ENCODE measurements around the gene EIF4G3.
"Not testable (repeated sequence)": the region's sequence is repeated elsewhere in the genome, so short reads cannot be mapped to it uniquely, and the experiment has no call there.

EIF4G3 gene

GRCh38 chr1:20870718-20871117 lies 306.0 kb downstream of the EIF4G3 start:
- DNase-seq (ENCODE audit: low spot score) = no peak

- DNase-seq (ENCODE audit: low spot score) = no peak
These were observed 308.4 kb downstream of the EIF4G3 start for GRCh38 chr1:20868263-20868662.

- no peak for DNase-seq (ENCODE audit: low spot score)
These were observed 308.9 kb downstream of the EIF4G3 start for GRCh38 chr1:20867847-20868246.

GRCh38 chr1:20867062-20867461 lies 309.6 kb downstream of the EIF4G3 start:
- no peak for DNase-seq (ENCODE audit: low spot score)

GRCh38 chr1:20865001-20865400 lies 311.7 kb downstream of the EIF4G3 start:
- DNase-seq (ENCODE audit: low spot score) = no peak

- no peak for DNase-seq (ENCODE audit: low spot score)
These were observed 322.2 kb downstream of the EIF4G3 start for GRCh38 chr1:20854529-20854928.

- not testable (repeated sequence) for DNase-seq (ENCODE audit: low spot score)
These were observed 324.9 kb downstream of the EIF4G3 start for GRCh38 chr1:20851791-20852190.

GRCh38 chr1:20850021-20850420 lies 326.7 kb downstream of the EIF4G3 start:
- no peak for DNase-seq (ENCODE audit: low spot score)

GRCh38 chr1:20849100-20849499 lies 327.6 kb downstream of the EIF4G3 start:
- DNase-seq (ENCODE audit: low spot score) = no peak

- no peak for DNase-seq (ENCODE audit: low spot score)
These were observed 328.5 kb downstream of the EIF4G3 start for GRCh38 chr1:20848162-20848561.

- no peak for DNase-seq (ENCODE audit: low spot score)
These were observed 329.1 kb downstream of the EIF4G3 start for GRCh38 chr1:20847611-20848080.

- DNase-seq (ENCODE audit: low spot score) = no peak
These were observed 330.0 kb downstream of the EIF4G3 start for GRCh38 chr1:20846461-20847374.

GRCh38 chr1:20840731-20841130 lies 336.0 kb downstream of the EIF4G3 start:
- DNase-seq (ENCODE audit: low spot score) = no peak

- no peak for DNase-seq (ENCODE audit: low spot score)
These were observed 339.0 kb downstream of the EIF4G3 start for GRCh38 chr1:20837554-20838192.

- DNase-seq (ENCODE audit: low spot score) = no peak
These were observed 340.5 kb downstream of the EIF4G3 start for GRCh38 chr1:20836230-20836629.

GRCh38 chr1:20834780-20835179 lies 341.9 kb downstream of the EIF4G3 start:
- DNase-seq (ENCODE audit: low spot score) = no peak

- DNase-seq (ENCODE audit: low spot score) = no peak
These were observed 342.5 kb downstream of the EIF4G3 start for GRCh38 chr1:20834192-20834591.

- DNase-seq (ENCODE audit: low spot score) = no peak
These were observed 346.3 kb downstream of the EIF4G3 start for GRCh38 chr1:20830378-20830777.

- no peak for DNase-seq (ENCODE audit: low spot score)
These were observed 346.8 kb downstream of the EIF4G3 start for GRCh38 chr1:20829946-20830345.

GRCh38 chr1:20829531-20829930 lies 347.2 kb downstream of the EIF4G3 start:
- DNase-seq (ENCODE audit: low spot score) = no peak

GRCh38 chr1:20823845-20824244 lies 352.9 kb downstream of the EIF4G3 start:
- no peak for DNase-seq (ENCODE audit: low spot score)

- no peak for DNase-seq (ENCODE audit: low spot score)
These were observed 355.2 kb downstream of the EIF4G3 start for GRCh38 chr1:20821466-20821865.

GRCh38 chr1:20819818-20820217 lies 356.9 kb downstream of the EIF4G3 start:
- DNase-seq (ENCODE audit: low spot score) = no peak
